Ascending aorta (tissue), 2 donors: ENCODE results near the gene ANKRD28. TPM values are rescaled to one million over a fixed set of nuclear protein-coding genes. Genes with fewer than 3 reads are reported as not detected.
A peak's percentile ranks its signal among the peaks of the same experiment; 100 is the strongest.

ENCODE experiments used
- DNase-seq, 2 donors: peaks; one replicate each; pipeline ENCODE4 v3.0.0-alpha.2; 2019; ENCODE audit warnings: low spot score in 2 of 2
- H3K27ac ChIP-seq, 2 donors: fragments of 200-600 bp; sonication (generic); one replicate each; pipeline ENCODE4 v1.5.1; 2016 to 2017; ENCODE audit warnings: mild to moderate bottlenecking in 1 of 2
- H3K27me3 ChIP-seq: fragments of 200-600 bp; sonication (generic); one replicate; pipeline ENCODE4 v1.5.1; 2017
- H3K36me3 ChIP-seq, 2 donors: fragments of 200-600 bp; sonication (generic); one replicate each; pipeline ENCODE4 v1.5.1; 2016
- H3K4me1 ChIP-seq, 2 donors: fragments of 200-600 bp; sonication (generic); one replicate each; pipeline ENCODE4 v1.5.1; 2016 to 2017; ENCODE audit warnings: mild to moderate bottlenecking in 1 of 2
- H3K4me3 ChIP-seq, 2 donors: fragments of 200-600 bp; sonication (generic); one replicate each; pipeline ENCODE4 v1.5.1; 2016 to 2017; ENCODE audit warnings: mild to moderate bottlenecking in 1 of 2
- H3K9me3 ChIP-seq, 2 donors: fragments of 200-600 bp; sonication (generic); one replicate each; pipeline ENCODE4 v1.5.1; 2016
- CTCF ChIP-seq, 3 experiments: fragments of 200-600 bp in 2 of 3; fragments of 450-650 bp in 1 of 3; sonication (generic) in 2 of 3; IDR thresholded peaks; one replicate each; pipeline ENCODE4 v1.5.1; 2016 to 2019; ENCODE audit warnings: antibody characterized with exemption in 3 of 3, mild to moderate bottlenecking in 1 of 3, moderate library complexity in 1 of 3
- intact Hi-C: fragments of 100-400 bp; cut with DNase I; formaldehyde crosslinking; loops from one replicate; pipeline ENCODE4 v1.15.1; 2023
- total RNA-seq: library from RNA; depleted of rRNA; stranded (reverse); fragments of >200 nt; gene quantifications from one replicate; pipeline ENCODE4 v1.1.0, GENCODE V29; 2016

ANKRD28 gene
- total RNA-seq, 1 donor from 2014 or later, result 19.7 TPM

- Histone ChIP-seq H3K27me3 (no peaks in the 10 kb centered on the region), H3K9me3 (no peaks in the 10 kb centered on the region), H3K36me3 (no peaks in the 10 kb centered on the region), H3K4me1 (peaks cover 10 to 18% of the 10 kb centered on the region in 2 donors), H3K27ac (no peak overlapping the region), H3K4me3 (no peak overlapping the region)
- intact Hi-C loops, result no loop called here
- TF ChIP-seq CTCF (IDR thresholded peaks at IDR 0.05), result no peak
- DNase-seq, result no peak
These were observed 148.4 kb downstream of the ANKRD28 start for GRCh38 chr3:15649341-15649740.

GRCh38 chr3:15647611-15648167, 150.1 kb downstream of the ANKRD28 start:
- no peak for TF ChIP-seq CTCF (IDR thresholded peaks at IDR 0.05)
- H3K36me3 ChIP-seq, result no peaks in the 10 kb centered on the region
- peak overlapping the region; percentile 72 to 80 for H3K27ac ChIP-seq
- intact Hi-C loops, result no loop called here
- peak overlapping the region in 1 of 2 donors; percentile 20 for H3K4me3 ChIP-seq
- no peaks in the 10 kb centered on the region for H3K27me3 ChIP-seq
- no peak for DNase-seq
- H3K4me1 ChIP-seq, result peaks cover 10 to 18% of the 10 kb centered on the region in 2 donors
- no peaks in the 10 kb centered on the region for H3K9me3 ChIP-seq

- no peak for TF ChIP-seq CTCF (IDR thresholded peaks at IDR 0.05)
- Histone ChIP-seq H3K27me3 (no peaks in the 10 kb centered on the region), H3K36me3 (no peaks in the 10 kb centered on the region), H3K4me3 (peak overlapping the region in 1 of 2 donors; percentile 20), H3K9me3 (no peaks in the 10 kb centered on the region), H3K4me1 (peaks cover 10 to 18% of the 10 kb centered on the region in 2 donors), H3K27ac (peak overlapping the region; percentile 72 to 80)
- intact Hi-C loops, result no loop called here
- peak in 1 of 2 donors; percentile 86 for DNase-seq
These were observed 150.8 kb downstream of the ANKRD28 start for GRCh38 chr3:15646851-15647511.

- H3K27ac ChIP-seq, result peak overlapping the region; percentile 60 to 72
These were observed 151.9 kb downstream of the ANKRD28 start for GRCh38 chr3:15645740-15646501.

GRCh38 chr3:15645246-15645645, 152.5 kb downstream of the ANKRD28 start:
- DNase-seq, result no peak
- intact Hi-C loops, result no loop called here
- Histone ChIP-seq H3K4me1 (peaks cover 10 to 18% of the 10 kb centered on the region in 2 donors), H3K36me3 (no peaks in the 10 kb centered on the region), H3K9me3 (no peaks in the 10 kb centered on the region), H3K27me3 (no peaks in the 10 kb centered on the region), H3K4me3 (no peak overlapping the region), H3K27ac (peak overlapping the region; percentile 60 to 72)
- TF ChIP-seq CTCF (IDR thresholded peaks at IDR 0.05), result no peak

More at GRCh38 chr3:15645740-15646501, 151.9 kb downstream of the ANKRD28 start:
- Histone ChIP-seq H3K4me3 (peak overlapping the region in 1 of 2 donors; percentile 22), H3K4me1 (peaks cover 10 to 18% of the 10 kb centered on the region in 2 donors), H3K9me3 (no peaks in the 10 kb centered on the region), H3K36me3 (no peaks in the 10 kb centered on the region), H3K27me3 (no peaks in the 10 kb centered on the region)
- TF ChIP-seq CTCF (IDR thresholded peaks at IDR 0.05), result no peak
- DNase-seq, result peak in 1 of 2 donors; percentile 90
- intact Hi-C loops, result no loop called here
